Endothelial cell (in vitro differentiated cells): ENCODE data around the gene NHLRC4. TPM values are rescaled to one million over a fixed set of nuclear protein-coding genes. Genes with fewer than 3 reads are reported as not detected.

Source experiments
- DNase-seq: peaks from one replicate; pipeline ENCODE4 v3.0.0; 2021; ENCODE audit warnings: low spot score
- H3K27ac Mint-ChIP-seq: one replicate; pipeline ENCODE4 v1.8.0; 2021; ENCODE audit warnings: mixed read lengths, inconsistent platforms; ENCODE audit not compliant: unreplicated experiment
- H3K27me3 Mint-ChIP-seq: one replicate; pipeline ENCODE4 v1.8.0; 2021; ENCODE audit warnings: mild to moderate bottlenecking, moderate library complexity, mixed read lengths, inconsistent platforms; ENCODE audit not compliant: unreplicated experiment
- H3K36me3 Mint-ChIP-seq: one replicate; pipeline ENCODE4 v1.8.0; 2021; ENCODE audit warnings: mild to moderate bottlenecking, low read depth, mixed read lengths, inconsistent platforms; ENCODE audit not compliant: unreplicated experiment
- H3K4me1 Mint-ChIP-seq: one replicate; pipeline ENCODE4 v1.8.0; 2021; ENCODE audit warnings: mild to moderate bottlenecking, mixed read lengths, inconsistent platforms; ENCODE audit not compliant: unreplicated experiment
- H3K4me3 Mint-ChIP-seq: one replicate; pipeline ENCODE4 v1.8.0; 2021; ENCODE audit warnings: mild to moderate bottlenecking, mixed read lengths, inconsistent platforms; ENCODE audit not compliant: unreplicated experiment
- H3K9me3 Mint-ChIP-seq: one replicate; pipeline ENCODE4 v1.8.0; 2021; ENCODE audit warnings: mixed read lengths, inconsistent platforms; ENCODE audit not compliant: unreplicated experiment
- CTCF ChIP-seq: fragments of 200-600 bp; sonication (generic); IDR thresholded peaks from one replicate; pipeline ENCODE4 v1.5.0; 2021; ENCODE audit warnings: antibody characterized with exemption; ENCODE audit not compliant: unreplicated experiment
- total RNA-seq: library from RNA; stranded (reverse); fragmentation: NEBNext Ultra II Directional; extraction: Animal tissue kit (Norgen Biotek cat#: 25700); gene quantifications from one replicate; pipeline ENCODE4 v1.2.1, GENCODE V29; 2021; ENCODE audit not compliant: unreplicated experiment

Gene NHLRC4
- total RNA-seq, 1 donor from 2014 or later: 0.69 TPM

- Mint-ChIP-seq H3K4me3 (no peak overlapping the region), H3K27me3 (no peaks in the 10 kb centered on the region), H3K27ac (no peak overlapping the region), H3K4me1 (no peaks in the 10 kb centered on the region), H3K36me3 (peaks cover 12% of the 10 kb centered on the region), H3K9me3 (no peaks in the 10 kb centered on the region)
- TF ChIP-seq CTCF: no peak
- DNase-seq: no peak
These were observed 37.1 kb downstream of the NHLRC4 start for GRCh38 chr16:603933-604332.

- no peak for TF ChIP-seq CTCF
- H3K9me3 Mint-ChIP-seq: no peaks in the 10 kb centered on the region
- H3K36me3 Mint-ChIP-seq: peaks cover 12% of the 10 kb centered on the region
These were observed 40.0 kb downstream of the NHLRC4 start for GRCh38 chr16:606656-607307.

GRCh38 chr16:608019-608418, 41.2 kb downstream of the NHLRC4 start:
- Mint-ChIP-seq H3K9me3 (no peaks in the 10 kb centered on the region), H3K27ac (no peak overlapping the region), H3K4me3 (no peak overlapping the region), H3K36me3 (peaks cover 12% of the 10 kb centered on the region), H3K27me3 (peaks cover 1% of the 10 kb centered on the region), H3K4me1 (no peaks in the 10 kb centered on the region)
- no peak for DNase-seq
- no peak for TF ChIP-seq CTCF

More at GRCh38 chr16:606656-607307, 40.0 kb downstream of the NHLRC4 start:
- DNase-seq: no peak
- peaks cover 1% of the 10 kb centered on the region for H3K27me3 Mint-ChIP-seq
- no peaks in the 10 kb centered on the region for H3K4me1 Mint-ChIP-seq
- no peak overlapping the region for H3K4me3 Mint-ChIP-seq
- no peak overlapping the region for H3K27ac Mint-ChIP-seq

GRCh38 chr16:609316-609715, 42.5 kb downstream of the NHLRC4 start:
- peaks cover 8% of the 10 kb centered on the region for H3K27me3 Mint-ChIP-seq
- DNase-seq: no peak
- no peak overlapping the region for H3K27ac Mint-ChIP-seq
- no peaks in the 10 kb centered on the region for H3K9me3 Mint-ChIP-seq
- no peaks in the 10 kb centered on the region for H3K4me1 Mint-ChIP-seq
- peaks cover 14% of the 10 kb centered on the region for H3K36me3 Mint-ChIP-seq
- TF ChIP-seq CTCF: no peak
- H3K4me3 Mint-ChIP-seq: no peak overlapping the region

GRCh38 chr16:609984-610383, 43.2 kb downstream of the NHLRC4 start:
- H3K27ac Mint-ChIP-seq: no peak overlapping the region
- DNase-seq: no peak
- H3K27me3 Mint-ChIP-seq: peaks cover 8% of the 10 kb centered on the region
- no peaks in the 10 kb centered on the region for H3K9me3 Mint-ChIP-seq
- H3K36me3 Mint-ChIP-seq: peaks cover 16% of the 10 kb centered on the region
- no peaks in the 10 kb centered on the region for H3K4me1 Mint-ChIP-seq
- H3K4me3 Mint-ChIP-seq: no peak overlapping the region
- no peak for TF ChIP-seq CTCF
